H9 (cell line): ENCODE measurements around the gene SYVN1. TPM values are rescaled to one million over a fixed set of nuclear protein-coding genes. Genes with fewer than 3 reads are reported as not detected.

Experiments
- DNase-seq: peaks from one replicate; pipeline ENCODE4 v3.0.0-alpha.2; 2017
- H2AFZ ChIP-seq: one replicate; pipeline ENCODE4 v1.6.1; 2013; ENCODE audit warnings: mild to moderate bottlenecking, low read length, control low read depth, moderate library complexity
- H2AK5ac ChIP-seq: 2 replicates; pipeline ENCODE4 v1.6.1; 2013; ENCODE audit warnings: low read length, control low read depth, mixed read lengths; ENCODE audit not compliant: insufficient read length
- H2BK120ac ChIP-seq: one replicate; pipeline ENCODE4 v1.6.1; 2013; ENCODE audit warnings: low read depth, mild to moderate bottlenecking, low read length, control low read depth, inconsistent platforms; ENCODE audit not compliant: poor library complexity, severe bottlenecking
- H2BK12ac ChIP-seq: 2 replicates; pipeline ENCODE4 v1.6.1; 2013; ENCODE audit warnings: low read length, control low read depth, mixed read lengths, low read depth; ENCODE audit not compliant: insufficient read length
- H2BK15ac ChIP-seq: 2 replicates; pipeline ENCODE4 v1.6.1; 2013; ENCODE audit warnings: low read depth, low read length, control low read depth
- H2BK20ac ChIP-seq: one replicate; pipeline ENCODE4 v1.6.1; 2013; ENCODE audit warnings: low read depth, mild to moderate bottlenecking, low read length, control low read depth, inconsistent platforms; ENCODE audit not compliant: poor library complexity, severe bottlenecking
- H2BK5ac ChIP-seq: 2 replicates; pipeline ENCODE4 v1.6.1; 2013; ENCODE audit warnings: low read length, control low read depth, mixed read lengths; ENCODE audit not compliant: insufficient read length
- H3K14ac ChIP-seq: 2 replicates; pipeline ENCODE4 v1.6.1; 2013; ENCODE audit warnings: low read length, control low read depth; ENCODE audit not compliant: insufficient read depth
- H3K18ac ChIP-seq: 2 replicates; pipeline ENCODE4 v1.6.1; 2013; ENCODE audit warnings: low read depth, mild to moderate bottlenecking, mixed read lengths, low read length, control low read depth; ENCODE audit not compliant: insufficient read length
- H3K23ac ChIP-seq: 2 replicates; pipeline ENCODE4 v1.6.1; 2013; ENCODE audit warnings: low read length, control low read depth, mixed read lengths, low read depth; ENCODE audit not compliant: insufficient read length
- H3K23me2 ChIP-seq: 2 replicates; pipeline ENCODE4 v1.6.1; 2013; ENCODE audit warnings: low read depth, mild to moderate bottlenecking, mixed read lengths, low read length, control low read depth; ENCODE audit not compliant: insufficient read length, poor library complexity, severe bottlenecking
- H3K27ac ChIP-seq: 2 replicates; pipeline ENCODE4 v1.5.1; 2013; ENCODE audit warnings: low read length, control low read depth, mixed read lengths, low read depth; ENCODE audit not compliant: insufficient read length
- H3K27me3 ChIP-seq: 2 replicates; pipeline ENCODE4 v1.6.1; 2013; ENCODE audit warnings: low read length, control low read depth, inconsistent platforms; ENCODE audit not compliant: insufficient read depth
- H3K4ac ChIP-seq: 2 replicates; pipeline ENCODE4 v1.6.1; 2013; ENCODE audit warnings: low read depth, mild to moderate bottlenecking, control low read depth, inconsistent platforms, low read length, moderate library complexity
- H3K4me1 ChIP-seq: 2 replicates; pipeline ENCODE4 v1.6.1; 2013; ENCODE audit warnings: low read length, control low read depth, inconsistent platforms; ENCODE audit not compliant: insufficient read depth
- H3K4me2 ChIP-seq: 2 replicates; pipeline ENCODE4 v1.6.1; 2013; ENCODE audit warnings: low read length, control low read depth, mixed read lengths; ENCODE audit not compliant: insufficient read length, insufficient read depth
- H3K56ac ChIP-seq: 2 replicates; pipeline ENCODE4 v1.6.1; 2013; ENCODE audit warnings: low read depth, mild to moderate bottlenecking, mixed read lengths, low read length, control low read depth; ENCODE audit not compliant: insufficient read length
- H3K79me1 ChIP-seq: 2 replicates; pipeline ENCODE4 v1.6.1; 2013; ENCODE audit warnings: low read depth, mild to moderate bottlenecking, moderate library complexity, low read length, control low read depth, inconsistent platforms; ENCODE audit not compliant: insufficient read depth, poor library complexity, severe bottlenecking
- H3K79me2 ChIP-seq: 2 replicates; pipeline ENCODE4 v1.6.1; 2013; ENCODE audit warnings: low read length, control low read depth, inconsistent platforms; ENCODE audit not compliant: insufficient read depth
- H3K9ac ChIP-seq: 2 replicates; pipeline ENCODE4 v1.6.1; 2013; ENCODE audit warnings: low read length, control low read depth, mixed read lengths; ENCODE audit not compliant: insufficient read length; ENCODE audit errors: extremely low read depth
- H3K9me3 ChIP-seq: one replicate; pipeline ENCODE4 v1.6.1; 2013; ENCODE audit warnings: low read depth, low read length, inconsistent platforms; ENCODE audit not compliant: control insufficient read depth
- H3T11ph ChIP-seq: one replicate; pipeline ENCODE4 v1.6.1; 2013; ENCODE audit warnings: mild to moderate bottlenecking, low read length, control low read depth, inconsistent platforms
- H4K20me1 ChIP-seq: one replicate; pipeline ENCODE4 v1.6.1; 2013; ENCODE audit not compliant: control insufficient read depth, insufficient read length, insufficient read depth
- H4K5ac ChIP-seq: 2 replicates; pipeline ENCODE4 v1.6.1; 2013; ENCODE audit warnings: low read depth, mild to moderate bottlenecking, mixed read lengths, low read length, control low read depth; ENCODE audit not compliant: insufficient read length
- H4K8ac ChIP-seq: replicated peaks from 2 replicates; pipeline ENCODE4 v1.6.1; 2013; ENCODE audit warnings: low read length, control low read depth, mixed read lengths, low read depth; ENCODE audit not compliant: insufficient read length
- H4K91ac ChIP-seq: 2 replicates; pipeline ENCODE4 v1.6.1; 2013; ENCODE audit warnings: low read depth, mild to moderate bottlenecking, moderate library complexity, mixed read lengths, low read length, control low read depth; ENCODE audit not compliant: insufficient read length
- H3K27ac Mint-ChIP-seq, 3 experiments: 2 replicates in 2 of 3; 3 replicates in 1 of 3; pipeline ENCODE4 v1.8.0; 2020 to 2021; ENCODE audit warnings: mixed read lengths in 3 of 3, mild to moderate bottlenecking in 1 of 3, moderate library complexity in 1 of 3
- H3K27me3 Mint-ChIP-seq: 2 replicates; pipeline ENCODE4 v1.8.0; 2021; ENCODE audit warnings: low read depth, mild to moderate bottlenecking, moderate library complexity, mixed read lengths
- H3K36me3 Mint-ChIP-seq, 3 experiments: 2 replicates in 2 of 3; 3 replicates in 1 of 3; pipeline ENCODE4 v1.8.0; 2020 to 2021; ENCODE audit warnings: low read depth in 3 of 3, mixed read lengths in 3 of 3; ENCODE audit not compliant: insufficient read depth in 1 of 3
- H3K4me1 Mint-ChIP-seq, 2 experiments: 2 replicates each; pipeline ENCODE4 v1.8.0; 2020; ENCODE audit warnings: mixed read lengths in 2 of 2
- H3K4me3 Mint-ChIP-seq, 2 experiments: 2 replicates in 1 of 2; 3 replicates in 1 of 2; pipeline ENCODE4 v1.8.0; 2020 to 2021; ENCODE audit warnings: mild to moderate bottlenecking in 2 of 2, mixed read lengths in 2 of 2, moderate library complexity in 1 of 2
- H3K9me3 Mint-ChIP-seq, 2 experiments: 2 replicates in 1 of 2; 3 replicates in 1 of 2; pipeline ENCODE4 v1.8.0; 2020; ENCODE audit warnings: mild to moderate bottlenecking in 2 of 2, mixed read lengths in 2 of 2, moderate library complexity in 1 of 2
- CTCF ChIP-seq: fragments of 200-600 bp; sonication (generic); conservative IDR thresholded peaks from 3 replicates; pipeline ENCODE4 v1.8.0; 2021; ENCODE audit warnings: antibody characterized with exemption, mild to moderate bottlenecking
- WGBS: extraction: QIAGEN DNeasy Blood & Tissue Kit; methylation state at CpG from one replicate; pipeline ENCODE4 v1.1.7; 2013; ENCODE audit warnings: missing lambda C conversion rate, low lambda C conversion rate, mixed read lengths; ENCODE audit not compliant: insufficient read length; ENCODE audit errors: extremely low coverage; 5-methylcytosine and 5-hydroxymethylcytosine counted together
- total RNA-seq: library from RNA; stranded (reverse); gene quantifications from 2 replicates; pipeline ENCODE4 v1.2.1, GENCODE V29; 2021

SYVN1 gene
- total RNA-seq, 1 experiment from 2014 or later, result 31.6 TPM

GRCh38 chr11:65108469-65109123, 25.7 kb downstream of the SYVN1 start:
- H3K79me2 ChIP-seq, result no peaks in the 10 kb centered on the region
- no peak overlapping the region for H2BK120ac ChIP-seq
- Mint-ChIP-seq H3K9me3 (no peaks in the 10 kb centered on the region), H3K27ac (no peak overlapping the region), H3K4me1 (peaks cover 14 to 19% of the 10 kb centered on the region in 2 experiments), H3K27me3 (no peaks in the 10 kb centered on the region), H3K4me3 (no peak overlapping the region), H3K36me3 (peaks cover 2 to 12% (median 9%) of the 10 kb centered on the region in 3 experiments; a peak in 6 of 7 replicates)
- no peak overlapping the region for H4K91ac ChIP-seq
- H4K5ac ChIP-seq, result no peak overlapping the region
- no peak overlapping the region for H2BK20ac ChIP-seq
- H3T11ph ChIP-seq, result no peak overlapping the region
- no peak for TF ChIP-seq CTCF
- no peaks in the 10 kb centered on the region for H3K9me3 ChIP-seq
- H2AK5ac ChIP-seq, result no peak overlapping the region
- no peak overlapping the region for H3K56ac ChIP-seq
- H2AFZ ChIP-seq, result no peak overlapping the region
- no peak overlapping the region for H3K27ac ChIP-seq
- H3K4me1 ChIP-seq, result no peaks in the 10 kb centered on the region
- peak; percentile 31 for DNase-seq
- WGBS, result no CpG with 5 or more reads among the region's 38 CpGs
- H3K4me2 ChIP-seq, result no peak overlapping the region
- H3K23ac ChIP-seq, result no peak overlapping the region
- H2BK12ac ChIP-seq, result no peak overlapping the region
- H3K9ac ChIP-seq, result no peak overlapping the region
- H3K79me1 ChIP-seq, result no peaks in the 10 kb centered on the region
- no peaks in the 10 kb centered on the region for H3K27me3 ChIP-seq
- H3K23me2 ChIP-seq, result peaks cover 13% of the 10 kb centered on the region
- H3K18ac ChIP-seq, result no peak overlapping the region
- H2BK5ac ChIP-seq, result no peak overlapping the region
- H4K20me1 ChIP-seq, result no peaks in the 10 kb centered on the region
- H3K4ac ChIP-seq, result no peak overlapping the region
- no peak overlapping the region for H4K8ac ChIP-seq
- no peak overlapping the region for H3K14ac ChIP-seq
- no peak overlapping the region for H2BK15ac ChIP-seq
